Hepatocyte (in vitro differentiated cells): ENCODE data around the gene MVB12B. TPM values are rescaled to one million over a fixed set of nuclear protein-coding genes. Genes with fewer than 3 reads are reported as not detected.

Experiments used
- DNase-seq: peaks from one replicate; pipeline ENCODE4 v3.0.0-alpha.2; 2016; ENCODE audit warnings: low spot score
- H2AFZ ChIP-seq: fragments of 200-600 bp; sonication (generic); 2 replicates; pipeline ENCODE4 v1.6.0; 2016; ENCODE audit warnings: antibody characterized with exemption, mild to moderate bottlenecking
- H3K27ac ChIP-seq: fragments of 200-600 bp; sonication (generic); 2 replicates; pipeline ENCODE4 v1.5.1; 2016; ENCODE audit warnings: mild to moderate bottlenecking
- H3K27me3 ChIP-seq: fragments of 200-600 bp; sonication (generic); 2 replicates; pipeline ENCODE4 v1.6.1; 2016
- H3K36me3 ChIP-seq: fragments of 200-600 bp; sonication (generic); replicated peaks from 2 replicates; pipeline ENCODE4 v1.5.1; 2016; ENCODE audit warnings: low read depth; ENCODE audit not compliant: insufficient read depth
- H3K4me1 ChIP-seq: fragments of 200-600 bp; sonication (generic); 2 replicates; pipeline ENCODE4 v1.5.1; 2016; ENCODE audit warnings: mild to moderate bottlenecking, moderate library complexity; ENCODE audit not compliant: insufficient read depth
- H3K4me2 ChIP-seq: fragments of 200-600 bp; sonication (generic); 2 replicates; pipeline ENCODE4 v1.6.0; 2016
- H3K4me3 ChIP-seq: fragments of 200-600 bp; sonication (generic); 2 replicates; pipeline ENCODE4 v1.5.1; 2016; ENCODE audit warnings: mild to moderate bottlenecking
- H3K79me2 ChIP-seq: fragments of 200-600 bp; sonication (generic); 2 replicates; pipeline ENCODE4 v1.6.0; 2017; ENCODE audit warnings: mild to moderate bottlenecking
- H3K9me2 ChIP-seq: fragments of 200-600 bp; sonication (generic); replicated peaks from 2 replicates; pipeline ENCODE4 v1.6.0; 2017; ENCODE audit warnings: mild to moderate bottlenecking; ENCODE audit not compliant: insufficient read depth
- H3K9me3 ChIP-seq: fragments of 200-600 bp; sonication (generic); 2 replicates; pipeline ENCODE4 v1.5.1; 2016; ENCODE audit warnings: low read depth, mild to moderate bottlenecking
- H4K20me1 ChIP-seq: fragments of 200-600 bp; sonication (generic); 2 replicates; pipeline ENCODE4 v1.6.0; 2016; ENCODE audit warnings: mild to moderate bottlenecking; ENCODE audit not compliant: insufficient read depth, poor library complexity, severe bottlenecking
- CTCF ChIP-seq: fragments of 200-600 bp; sonication (generic); IDR thresholded peaks from 2 replicates; pipeline ENCODE4 v1.5.1; 2016; ENCODE audit warnings: antibody characterized with exemption, mild to moderate bottlenecking; ENCODE audit not compliant: poor library complexity
- EZH2 ChIP-seq: fragments of 200-600 bp; sonication (generic); IDR thresholded peaks from 2 replicates; pipeline ENCODE4 v1.6.1; 2016; ENCODE audit warnings: antibody characterized with exemption, mild to moderate bottlenecking, borderline replicate concordance
- EZH2phosphoT487 ChIP-seq: fragments of 200-600 bp; sonication (generic); IDR thresholded peaks from one replicate; pipeline ENCODE4 v1.6.1; 2018; ENCODE audit warnings: antibody characterized with exemption, mild to moderate bottlenecking, low read depth, moderate library complexity; ENCODE audit not compliant: unreplicated experiment, severe bottlenecking
- WGBS: methylation state at CpG from one replicate; pipeline ENCODE4 v1.1.6; 2016; ENCODE audit warnings: low lambda C conversion rate; ENCODE audit errors: missing lambda C conversion rate; 5-methylcytosine and 5-hydroxymethylcytosine counted together
- polyA plus RNA-seq: library from polyadenylated mRNA; unstranded; fragments of >200 nt; fragmentation: Nextera tagmentation; extraction: Ambion mirVana; gene quantifications from 2 replicates; pipeline ENCODE4 v1.2.1, GENCODE V29; 2016
- total RNA-seq: library from RNA; depleted of rRNA; stranded (reverse); fragments of >200 nt; gene quantifications from 2 replicates; pipeline ENCODE4 v1.2.3, GENCODE V29; 2014

The MVB12B gene
- total and polyA plus RNA-seq, 2 experiments from 2014 or later: 11.8 to 12.1 TPM

GRCh38 chr9:126347911-126348760, 21.5 kb downstream of the MVB12B start:
- no peak overlapping the region for H2AFZ ChIP-seq
- H3K27ac ChIP-seq: peak overlapping the region; percentile 50
- WGBS: 55% methylated on average over 14 of the region's 14 CpGs

GRCh38 chr9:126348911-126349550, 22.4 kb downstream of the MVB12B start:
- H3K9me3 ChIP-seq: peaks cover 8% of the 10 kb centered on the region
- peak overlapping the region; percentile 32 for H3K4me2 ChIP-seq
- no peak overlapping the region for H2AFZ ChIP-seq
- no peak for TF ChIP-seq EZH2
- TF ChIP-seq EZH2phosphoT487: no peak
- no peak for TF ChIP-seq CTCF
- no peak overlapping the region for H3K4me3 ChIP-seq
- WGBS: 58% methylated on average over 7 of the region's 7 CpGs
- no peaks in the 10 kb centered on the region for H4K20me1 ChIP-seq
- H3K36me3 ChIP-seq: no peaks in the 10 kb centered on the region
- H3K79me2 ChIP-seq: peaks cover 42% of the 10 kb centered on the region
- peak overlapping the region; percentile 50 for H3K27ac ChIP-seq
- peaks cover 15% of the 10 kb centered on the region for H3K4me1 ChIP-seq
- DNase-seq: no peak
- no peaks in the 10 kb centered on the region for H3K9me2 ChIP-seq
- H3K27me3 ChIP-seq: no peaks in the 10 kb centered on the region

More at GRCh38 chr9:126347911-126348760, 21.5 kb downstream of the MVB12B start:
- no peaks in the 10 kb centered on the region for H3K36me3 ChIP-seq
- DNase-seq: no peak
- no peaks in the 10 kb centered on the region for H3K27me3 ChIP-seq
- peaks cover 15% of the 10 kb centered on the region for H3K4me1 ChIP-seq
- H3K4me3 ChIP-seq: no peak overlapping the region
- no peaks in the 10 kb centered on the region for H3K9me2 ChIP-seq
- H4K20me1 ChIP-seq: no peaks in the 10 kb centered on the region
- peaks cover 8% of the 10 kb centered on the region for H3K9me3 ChIP-seq
- peaks cover 33% of the 10 kb centered on the region for H3K79me2 ChIP-seq
- TF ChIP-seq EZH2: no peak
- no peak overlapping the region for H3K4me2 ChIP-seq

- peaks cover 65% of the 10 kb centered on the region for H3K79me2 ChIP-seq
- TF ChIP-seq EZH2: no peak
Observed at GRCh38 chr9:126354887-126355770, 28.5 kb downstream of the MVB12B start.

GRCh38 chr9:126357074-126357473, 30.4 kb downstream of the MVB12B start:
- no peaks in the 10 kb centered on the region for H3K36me3 ChIP-seq
- H3K9me2 ChIP-seq: no peaks in the 10 kb centered on the region
- no peaks in the 10 kb centered on the region for H3K27me3 ChIP-seq
- 97% methylated on average over 1 of the region's 1 CpG for WGBS
- no peak overlapping the region for H3K27ac ChIP-seq
- H2AFZ ChIP-seq: no peak overlapping the region
- no peak for TF ChIP-seq EZH2phosphoT487
- TF ChIP-seq EZH2: no peak
- no peak for TF ChIP-seq CTCF
- H4K20me1 ChIP-seq: no peaks in the 10 kb centered on the region
- H3K9me3 ChIP-seq: peaks cover 21% of the 10 kb centered on the region
- H3K4me2 ChIP-seq: no peak overlapping the region
- H3K4me1 ChIP-seq: no peaks in the 10 kb centered on the region
- H3K79me2 ChIP-seq: peaks cover 67% of the 10 kb centered on the region
- no peak for DNase-seq
- no peak overlapping the region for H3K4me3 ChIP-seq

More at GRCh38 chr9:126354887-126355770, 28.5 kb downstream of the MVB12B start:
- DNase-seq: no peak
- Histone ChIP-seq H3K4me3 (no peak overlapping the region), H3K4me2 (no peak overlapping the region), H2AFZ (no peak overlapping the region), H3K27me3 (no peaks in the 10 kb centered on the region), H3K9me3 (peaks cover 14% of the 10 kb centered on the region), H3K4me1 (no peaks in the 10 kb centered on the region), H3K36me3 (no peaks in the 10 kb centered on the region), H3K27ac (no peak overlapping the region), H4K20me1 (no peaks in the 10 kb centered on the region), H3K9me2 (no peaks in the 10 kb centered on the region)
- 95% methylated on average over 12 of the region's 12 CpGs for WGBS
